ENCODE measurements around the gene TP53INP2. TPM values are rescaled to one million over a fixed set of nuclear protein-coding genes. Genes with fewer than 3 reads are reported as not detected.
"Not testable (repeated sequence)": the region's sequence is repeated elsewhere in the genome, so short reads cannot be mapped to it uniquely, and the experiment has no call there.

TP53INP2 gene
- total and polyA plus RNA-seq, 2 experiments from 2014 or later: 8.6 to 10.6 TPM

DNA sequence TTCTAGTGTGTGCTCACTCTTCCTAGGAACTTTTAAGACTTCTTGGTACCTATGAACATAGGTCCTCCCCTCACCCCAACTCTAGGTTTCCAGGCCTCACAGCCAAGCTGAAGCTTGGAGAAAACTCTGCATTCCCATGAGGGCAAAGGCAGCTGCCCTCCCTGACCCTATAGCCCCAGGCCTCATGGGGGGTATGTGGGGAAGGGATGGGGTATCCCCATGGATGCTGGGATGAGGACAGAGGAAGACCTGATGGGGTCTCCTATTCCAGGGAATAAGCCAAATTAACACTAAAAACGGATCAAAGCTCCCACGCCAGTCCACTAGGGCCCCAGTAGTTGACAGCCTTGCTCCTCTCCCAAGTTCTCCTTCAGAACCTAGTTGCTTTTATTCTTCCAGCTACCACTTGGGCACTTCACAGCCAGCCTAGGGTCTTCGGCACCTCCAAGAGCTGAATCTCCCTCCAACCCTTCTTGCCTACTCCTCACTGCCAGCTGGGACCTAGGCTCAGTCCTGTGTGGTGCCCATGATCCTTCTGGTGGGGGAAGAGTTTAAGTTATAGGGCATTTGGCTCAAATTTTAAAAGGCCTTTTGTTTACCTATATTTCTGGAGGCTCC lies 7.8 kb downstream of the TP53INP2 start:
- DNase-seq (ENCODE audit: low spot score): no peak
- Histone ChIP-seq H3K4me2 (no peak overlapping the region), H3K4me1 (ENCODE audit: insufficient read depth) (peaks cover 17% of the 10 kb centered on the region)

DNA sequence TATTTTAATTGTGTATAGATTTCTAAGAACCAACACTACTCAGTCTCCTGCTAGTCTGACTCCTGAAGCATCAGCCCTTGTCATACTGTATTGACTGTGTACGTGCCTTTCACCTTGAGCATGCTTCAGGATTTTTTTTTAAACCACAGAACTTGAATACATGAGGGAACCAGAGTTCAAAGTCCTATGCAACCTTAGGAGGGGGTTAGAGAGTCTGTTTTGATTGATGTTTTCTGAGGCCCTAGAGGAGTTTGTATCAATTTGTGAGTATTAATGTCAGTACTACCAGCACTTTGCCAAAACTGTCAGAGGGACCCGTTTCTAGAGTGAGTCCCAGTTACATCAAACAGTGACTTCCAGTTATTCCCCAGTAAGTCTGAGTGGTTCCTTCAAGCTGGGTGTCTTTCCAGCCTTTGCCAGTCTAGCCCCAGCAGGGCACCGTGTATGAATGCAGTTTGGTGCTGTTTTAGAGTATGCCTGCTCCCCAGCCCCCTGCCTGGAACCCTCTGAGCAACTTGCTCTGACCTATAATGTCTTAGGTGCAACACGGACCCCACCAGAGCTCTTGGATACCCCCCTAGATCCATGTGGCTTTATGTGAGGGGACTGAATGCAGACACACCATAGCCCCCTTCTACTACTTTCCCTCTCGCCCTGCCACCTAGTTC lies 8.5 kb downstream of the TP53INP2 start:
- no peaks in the 10 kb centered on the region for H3K27me3 ChIP-seq
- H4K20me1 ChIP-seq (ENCODE audit: insufficient read depth, poor library complexity, severe bottlenecking): peaks cover 8% of the 10 kb centered on the region
- no peaks in the 10 kb centered on the region for H3K9me3 ChIP-seq (ENCODE audit: low read depth)
- TF ChIP-seq EZH2 (IDR thresholded peaks at IDR 0.05; ENCODE audit: borderline replicate concordance): no peak
- no peak for TF ChIP-seq CTCF (IDR thresholded peaks at IDR 0.05; ENCODE audit: poor library complexity)
- TF ChIP-seq EZH2phosphoT487 (IDR thresholded peaks at IDR 0.05; ENCODE audit: low read depth, severe bottlenecking, unreplicated experiment): no peak
- H3K36me3 ChIP-seq (replicated peaks; ENCODE audit: insufficient read depth, low read depth): no peaks in the 10 kb centered on the region
- no peak overlapping the region for H3K4me3 ChIP-seq
- no peak overlapping the region for H2AFZ ChIP-seq
- DNase-seq (ENCODE audit: low spot score): no peak
- peak overlapping the region; percentile 53 for H3K27ac ChIP-seq
- H3K4me1 ChIP-seq (ENCODE audit: insufficient read depth): peaks cover 13% of the 10 kb centered on the region
- WGBS (ENCODE audit: low lambda C conversion rate, missing lambda C conversion rate): 86% methylated on average over 5 of the region's 5 CpGs
- no peaks in the 10 kb centered on the region for H3K79me2 ChIP-seq
- no peaks in the 10 kb centered on the region for H3K9me2 ChIP-seq (replicated peaks; ENCODE audit: insufficient read depth)
- H3K4me2 ChIP-seq: no peak overlapping the region

More for the DNA sequence above, 7.8 kb downstream of the TP53INP2 start:
- Histone ChIP-seq H3K27ac (no peak overlapping the region), H4K20me1 (ENCODE audit: insufficient read depth, poor library complexity, severe bottlenecking) (peaks cover 8% of the 10 kb centered on the region), H3K4me3 (no peak overlapping the region), H3K9me3 (ENCODE audit: low read depth) (no peaks in the 10 kb centered on the region), H2AFZ (no peak overlapping the region), H3K36me3 (replicated peaks; ENCODE audit: insufficient read depth, low read depth) (no peaks in the 10 kb centered on the region), H3K9me2 (replicated peaks; ENCODE audit: insufficient read depth) (no peaks in the 10 kb centered on the region), H3K27me3 (no peaks in the 10 kb centered on the region), H3K79me2 (no peaks in the 10 kb centered on the region)
- WGBS (ENCODE audit: low lambda C conversion rate, missing lambda C conversion rate): 90% methylated on average over 3 of the region's 3 CpGs
- no peak for TF ChIP-seq CTCF (IDR thresholded peaks at IDR 0.05; ENCODE audit: poor library complexity)

DNA sequence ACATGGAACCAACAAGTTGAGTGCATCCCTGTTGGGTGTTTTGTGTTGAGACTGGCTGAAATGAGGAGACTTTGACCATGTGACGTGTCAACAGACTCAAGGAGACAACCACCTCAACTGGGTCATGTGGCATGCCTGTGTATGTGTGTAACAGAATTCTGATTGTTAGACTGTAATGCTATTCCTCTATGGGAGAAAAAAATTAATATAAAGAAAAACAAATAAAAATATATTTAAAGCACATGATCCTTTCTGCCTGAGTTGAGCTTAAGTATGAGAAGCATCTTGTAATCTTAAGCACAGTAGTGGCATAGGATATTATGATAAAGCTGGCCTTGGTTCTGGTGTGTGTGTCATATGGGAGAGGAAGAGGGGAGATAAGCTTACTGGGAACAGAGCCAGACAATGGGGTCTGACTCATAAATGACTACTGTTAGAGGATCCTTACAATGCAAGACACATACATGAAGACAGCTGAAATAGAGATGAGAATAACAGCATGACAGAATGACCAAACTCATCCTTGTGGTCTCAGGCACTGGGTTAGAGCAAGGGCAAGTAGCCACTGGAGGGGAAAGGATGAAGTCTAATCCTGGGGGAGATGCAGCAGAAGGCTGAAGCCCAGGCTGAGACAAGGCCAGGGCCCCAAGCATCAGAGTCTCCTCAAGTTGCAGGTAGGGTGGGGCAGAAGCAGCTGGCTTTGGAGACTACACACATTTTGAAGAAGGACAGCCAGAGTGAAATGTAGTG lies 9.2 kb downstream of the TP53INP2 start:
- H2AFZ ChIP-seq: no peak overlapping the region
- no peaks in the 10 kb centered on the region for H3K79me2 ChIP-seq
- peak overlapping the region; percentile 22 for H3K4me2 ChIP-seq
- no peaks in the 10 kb centered on the region for H3K9me2 ChIP-seq (replicated peaks; ENCODE audit: insufficient read depth)
- peak; percentile 76 for DNase-seq (ENCODE audit: low spot score)
- no peak for TF ChIP-seq CTCF (IDR thresholded peaks at IDR 0.05; ENCODE audit: poor library complexity)
- TF ChIP-seq EZH2 (IDR thresholded peaks at IDR 0.05; ENCODE audit: borderline replicate concordance): no peak
- TF ChIP-seq EZH2phosphoT487 (IDR thresholded peaks at IDR 0.05; ENCODE audit: low read depth, severe bottlenecking, unreplicated experiment): no peak
- H3K27ac ChIP-seq: peak overlapping the region; percentile 59
- no peaks in the 10 kb centered on the region for H3K36me3 ChIP-seq (replicated peaks; ENCODE audit: insufficient read depth, low read depth)
- H3K27me3 ChIP-seq: no peaks in the 10 kb centered on the region
- peaks cover 8% of the 10 kb centered on the region for H4K20me1 ChIP-seq (ENCODE audit: insufficient read depth, poor library complexity, severe bottlenecking)
- no peak overlapping the region for H3K4me3 ChIP-seq
- H3K9me3 ChIP-seq (ENCODE audit: low read depth): no peaks in the 10 kb centered on the region
- 90% methylated on average over 1 of the region's 1 CpG for WGBS (ENCODE audit: low lambda C conversion rate, missing lambda C conversion rate)
- peaks cover 13% of the 10 kb centered on the region for H3K4me1 ChIP-seq (ENCODE audit: insufficient read depth)

DNA sequence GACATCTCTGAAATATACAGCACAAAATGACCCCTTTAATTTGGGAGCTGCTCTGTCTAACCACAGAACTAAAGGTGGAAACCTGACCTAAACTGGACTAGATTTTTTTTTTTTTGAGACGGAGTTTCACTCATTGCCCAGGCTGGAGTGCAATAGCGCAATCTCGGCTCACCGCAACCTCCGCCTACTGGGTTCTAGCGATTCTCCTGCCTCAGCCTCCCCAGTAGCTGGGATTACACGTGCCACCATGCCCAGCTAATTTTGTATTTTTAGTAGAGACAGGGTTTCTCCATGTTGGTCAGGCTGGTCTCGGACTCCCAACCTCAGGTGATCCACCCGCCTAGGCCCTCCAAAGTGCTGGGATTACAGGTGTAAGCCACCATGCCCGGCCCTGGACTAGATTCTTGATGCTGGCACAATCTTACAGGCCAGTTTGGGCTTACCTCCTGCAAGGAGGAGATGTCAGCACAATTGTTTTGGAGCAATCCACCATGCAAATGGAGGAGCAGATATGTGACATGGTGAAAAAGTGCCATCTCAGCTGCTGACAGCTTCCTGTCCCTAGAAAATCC lies 9.9 kb downstream of the TP53INP2 start:
- not testable (repeated sequence) for H3K9me2 ChIP-seq (replicated peaks; ENCODE audit: insufficient read depth); H3K27me3 ChIP-seq; H2AFZ ChIP-seq; H3K36me3 ChIP-seq (replicated peaks; ENCODE audit: insufficient read depth, low read depth); H3K4me3 ChIP-seq; H4K20me1 ChIP-seq (ENCODE audit: insufficient read depth, poor library complexity, severe bottlenecking); H3K79me2 ChIP-seq; DNase-seq (ENCODE audit: low spot score); H3K4me2 ChIP-seq; H3K9me3 ChIP-seq (ENCODE audit: low read depth)
- peaks cover 13% of the 10 kb centered on the region for H3K4me1 ChIP-seq (ENCODE audit: insufficient read depth)
- WGBS (ENCODE audit: low lambda C conversion rate, missing lambda C conversion rate): 95% methylated on average over 10 of the region's 10 CpGs
- H3K27ac ChIP-seq: peak overlapping the region; percentile 59

All from hepatocyte (in vitro differentiated cells).